ENCODE results near the gene EPHA7. TPM values are rescaled to one million over a fixed set of nuclear protein-coding genes. Genes with fewer than 3 reads are reported as not detected.

EPHA7 gene
- total RNA-seq, 1 donor from 2014 or later, result 80.7 TPM

DNA sequence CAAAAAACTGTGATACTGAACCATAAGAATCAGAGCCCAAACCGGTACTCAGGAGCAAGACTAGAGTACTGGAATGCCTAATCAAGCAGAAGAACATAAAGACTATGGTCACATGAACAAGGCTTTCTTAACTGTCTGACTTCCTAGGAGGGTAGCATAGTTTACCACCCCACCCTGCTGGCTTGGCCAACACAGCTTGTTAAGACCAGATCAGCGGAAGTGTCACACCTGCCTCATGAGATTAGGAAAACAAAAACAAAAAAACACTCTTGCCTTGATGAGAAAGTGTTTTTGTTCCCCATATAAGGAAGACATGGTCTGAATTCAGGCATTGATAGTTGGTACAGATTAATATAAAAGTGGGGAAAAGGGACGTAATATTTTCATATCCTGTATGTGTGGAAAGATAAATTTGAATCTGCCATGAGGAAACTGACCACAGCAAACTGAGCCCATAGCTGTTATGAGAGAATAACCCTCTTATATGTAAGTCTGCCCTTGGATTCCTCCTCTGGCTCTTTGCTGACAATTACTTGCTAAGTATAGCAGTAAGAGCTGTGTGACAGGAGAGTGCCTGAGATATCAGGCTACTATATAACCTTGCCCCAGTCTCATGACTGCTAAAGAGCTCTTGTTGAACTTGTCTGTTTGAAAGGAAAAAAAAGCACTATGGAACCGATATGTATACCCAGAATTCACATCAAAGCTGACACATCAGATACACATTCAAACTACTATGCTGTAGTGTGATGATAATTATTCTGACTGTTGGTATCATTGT, 197.1 kb downstream of the EPHA7 start:
- H3K4me3 ChIP-seq, result no peak overlapping the region
- peaks cover 2% of the 10 kb centered on the region for H3K9me3 Mint-ChIP-seq
- no peaks in the 10 kb centered on the region for H4K20me1 ChIP-seq (ENCODE audit: low read depth)
- H3K36me3 ChIP-seq, result no peaks in the 10 kb centered on the region
- H3K4me1 ChIP-seq, result peaks cover 11% of the 10 kb centered on the region
- H2AFZ ChIP-seq (replicated peaks), result no peak overlapping the region
- no peaks in the 10 kb centered on the region for H3K79me2 ChIP-seq (ENCODE audit: low read depth)
- no peak overlapping the region for H3K4me3 Mint-ChIP-seq
- no peak for TF ChIP-seq EZH2phosphoT487 (IDR thresholded peaks at IDR 0.05)
- no peak for TF ChIP-seq EZH2 (IDR thresholded peaks at IDR 0.05)
- TF ChIP-seq, protein P1, sequence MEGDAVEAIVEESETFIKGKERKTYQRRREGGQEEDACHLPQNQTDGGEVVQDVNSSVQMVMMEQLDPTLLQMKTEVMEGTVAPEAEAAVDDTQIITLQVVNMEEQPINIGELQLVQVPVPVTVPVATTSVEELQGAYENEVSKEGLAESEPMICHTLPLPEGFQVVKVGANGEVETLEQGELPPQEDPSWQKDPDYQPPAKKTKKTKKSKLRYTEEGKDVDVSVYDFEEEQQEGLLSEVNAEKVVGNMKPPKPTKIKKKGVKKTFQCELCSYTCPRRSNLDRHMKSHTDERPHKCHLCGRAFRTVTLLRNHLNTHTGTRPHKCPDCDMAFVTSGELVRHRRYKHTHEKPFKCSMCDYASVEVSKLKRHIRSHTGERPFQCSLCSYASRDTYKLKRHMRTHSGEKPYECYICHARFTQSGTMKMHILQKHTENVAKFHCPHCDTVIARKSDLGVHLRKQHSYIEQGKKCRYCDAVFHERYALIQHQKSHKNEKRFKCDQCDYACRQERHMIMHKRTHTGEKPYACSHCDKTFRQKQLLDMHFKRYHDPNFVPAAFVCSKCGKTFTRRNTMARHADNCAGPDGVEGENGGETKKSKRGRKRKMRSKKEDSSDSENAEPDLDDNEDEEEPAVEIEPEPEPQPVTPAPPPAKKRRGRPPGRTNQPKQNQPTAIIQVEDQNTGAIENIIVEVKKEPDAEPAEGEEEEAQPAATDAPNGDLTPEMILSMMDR (IDR thresholded peaks at IDR 0.05), result no peak
- H3F3A ChIP-seq (ENCODE audit: low read depth), result no peaks in the 10 kb centered on the region
- no peak overlapping the region for H3K27ac Mint-ChIP-seq
- peak; percentile 47 for DNase-seq (ENCODE audit: low spot score)
- no peaks in the 10 kb centered on the region for H3K27me3 Mint-ChIP-seq (ENCODE audit: insufficient read depth, low read depth)
- no peaks in the 10 kb centered on the region for H3K27me3 ChIP-seq
- no peak overlapping the region for H3K9ac ChIP-seq
- no peaks in the 10 kb centered on the region for H3K36me3 Mint-ChIP-seq
- H3K27ac ChIP-seq, result no peak overlapping the region
- H3K4me1 Mint-ChIP-seq, result peaks cover 8% of the 10 kb centered on the region
- H3K4me2 ChIP-seq, result no peak overlapping the region
- H3K9me3 ChIP-seq (ENCODE audit: low read depth), result no peaks in the 10 kb centered on the region

DNA sequence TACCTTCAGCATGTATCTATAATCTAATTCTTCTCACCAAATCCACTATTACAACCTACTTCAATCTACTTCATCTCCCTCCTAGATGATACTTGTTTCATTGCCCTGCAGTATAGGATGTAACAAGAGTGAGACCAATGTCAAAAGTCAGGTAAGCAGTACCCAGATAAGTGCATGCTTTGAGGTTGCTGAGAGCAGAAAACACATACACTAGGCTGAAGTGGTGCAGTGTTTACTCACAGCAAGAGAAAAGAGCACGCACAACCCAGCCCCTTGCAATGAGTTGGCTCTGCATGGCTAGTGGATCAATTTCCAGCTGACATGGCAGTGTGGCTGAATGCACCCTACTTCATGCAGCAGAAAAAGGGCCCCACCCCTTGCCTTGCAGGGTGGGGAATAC, 199.9 kb downstream of the EPHA7 start:
- Histone ChIP-seq H3K9ac (no peak overlapping the region), H3K4me3 (no peak overlapping the region), H3K36me3 (no peaks in the 10 kb centered on the region), H3K27ac (no peak overlapping the region), H3F3A (ENCODE audit: low read depth) (no peaks in the 10 kb centered on the region), H3K9me3 (ENCODE audit: low read depth) (no peaks in the 10 kb centered on the region), H3K79me2 (ENCODE audit: low read depth) (no peaks in the 10 kb centered on the region), H3K4me1 (peaks cover 11% of the 10 kb centered on the region), H3K4me2 (no peak overlapping the region), H3K27me3 (no peaks in the 10 kb centered on the region), H2AFZ (replicated peaks) (peak overlapping the region; percentile 46), H4K20me1 (ENCODE audit: low read depth) (no peaks in the 10 kb centered on the region)
- peaks cover 3% of the 10 kb centered on the region for H3K27me3 Mint-ChIP-seq (ENCODE audit: insufficient read depth, low read depth)
- no peak for DNase-seq (ENCODE audit: low spot score)
- no peak overlapping the region for H3K27ac Mint-ChIP-seq
- H3K9me3 Mint-ChIP-seq, result peaks cover 15% of the 10 kb centered on the region
- no peaks in the 10 kb centered on the region for H3K36me3 Mint-ChIP-seq
- no peak overlapping the region for H3K4me3 Mint-ChIP-seq
- peaks cover 8% of the 10 kb centered on the region for H3K4me1 Mint-ChIP-seq
- TF ChIP-seq EZH2 (IDR thresholded peaks at IDR 0.05) (no peak), EZH2phosphoT487 (IDR thresholded peaks at IDR 0.05) (no peak)
- TF ChIP-seq, protein P1 (IDR thresholded peaks at IDR 0.05), result no peak

DNA sequence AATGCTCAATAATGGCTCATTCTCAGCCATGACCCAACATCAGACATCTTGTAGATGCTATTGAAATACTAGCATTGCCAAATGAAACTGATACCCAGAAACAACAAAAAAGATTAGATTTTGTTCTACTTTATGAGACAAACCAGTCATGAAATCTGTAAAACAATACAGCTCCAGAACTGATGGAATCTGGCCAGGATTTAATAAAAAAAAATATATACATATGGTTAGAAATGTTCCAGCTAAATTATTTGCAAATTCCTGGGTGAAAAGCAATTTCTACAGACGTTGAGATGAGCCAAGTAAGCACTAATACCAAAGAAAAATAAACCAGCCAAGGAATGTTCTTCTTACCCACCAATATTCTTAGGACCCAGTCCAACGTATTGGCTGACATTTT, 201.3 kb downstream of the EPHA7 start:
- H3K36me3 Mint-ChIP-seq, result no peaks in the 10 kb centered on the region
- H3K79me2 ChIP-seq (ENCODE audit: low read depth), result no peaks in the 10 kb centered on the region
- no peaks in the 10 kb centered on the region for H3K27me3 ChIP-seq
- peaks cover 14% of the 10 kb centered on the region for H3K9me3 Mint-ChIP-seq
- no peak overlapping the region for H3K4me3 Mint-ChIP-seq
- TF ChIP-seq EZH2phosphoT487 (IDR thresholded peaks at IDR 0.05) (no peak), EZH2 (IDR thresholded peaks at IDR 0.05) (no peak)
- TF ChIP-seq, protein P1 (IDR thresholded peaks at IDR 0.05), result no peak
- H3K4me1 Mint-ChIP-seq, result peaks cover 12% of the 10 kb centered on the region
- H3K9me3 ChIP-seq (ENCODE audit: low read depth), result no peaks in the 10 kb centered on the region
- H3K27ac ChIP-seq, result no peak overlapping the region
- no peaks in the 10 kb centered on the region for H4K20me1 ChIP-seq (ENCODE audit: low read depth)
- no peak overlapping the region for H3K27ac Mint-ChIP-seq
- no peaks in the 10 kb centered on the region for H3F3A ChIP-seq (ENCODE audit: low read depth)
- H3K36me3 ChIP-seq, result no peaks in the 10 kb centered on the region
- H3K9ac ChIP-seq, result no peak overlapping the region
- H3K27me3 Mint-ChIP-seq (ENCODE audit: insufficient read depth, low read depth), result peaks cover 3% of the 10 kb centered on the region
- no peak overlapping the region for H3K4me3 ChIP-seq
- no peak overlapping the region for H2AFZ ChIP-seq (replicated peaks)
- no peak overlapping the region for H3K4me2 ChIP-seq
- peaks cover 15% of the 10 kb centered on the region for H3K4me1 ChIP-seq
- DNase-seq (ENCODE audit: low spot score), result no peak

Measured in neural progenitor cell (in vitro differentiated cells).